K562 (cell line): ENCODE measurements around the gene RHD. TPM values are rescaled to one million over a fixed set of nuclear protein-coding genes. Genes with fewer than 3 reads are reported as not detected.
A peak's percentile ranks its signal among the peaks of the same experiment; 100 is the strongest.

Source experiments
- ATAC-seq: fragments of 200-7000 bp; cut with Tn5 transposase; 3 replicates; pipeline ENCODE4 v1.9.1; 2020; ENCODE audit warnings: moderate library complexity
- BruUV-seq: library from RNA; stranded (reverse); fragments of 400-500 nt; replicated peaks from 2 replicates; lab custom pipeline; 2021; lab: Mats Ljungman, UMichigan
- CTCF ChIA-PET: fragments of 300-600 bp; formaldehyde crosslinking; extraction: SDS; loops from one replicate; lab custom pipeline; 2021; ENCODE audit warnings: low intra/inter-chr PET ratio; lab: Yijun Ruan, JAX
- POLR2A ChIA-PET: fragments of 300-600, 350-650 bp; sonication (Branson Sonifier 250); formaldehyde crosslinking; extraction: SDS; loops from one replicate; lab custom pipeline; 2021; ENCODE audit warnings: antibody characterized with exemption, inconsistent platforms; lab: Yijun Ruan, JAX
- DNase-seq, 4 experiments: peaks; one replicate each; pipeline versions ENCODE4 v3.0.0 to v3.0.0-alpha.2; 2011 to 2018; ENCODE audit warnings: low spot score in 3 of 4, mixed read lengths in 3 of 4; ENCODE audit errors: extremely low read depth in 1 of 4
- FAIRE-seq: peaks from 2 replicates; lab custom pipeline; 2011; peaks lifted over from hg19 to GRCh38; lab: Jason Lieb, UNC
- H2AFZ ChIP-seq: 2 replicates; pipeline ENCODE4 v1.6.0; 2011; ENCODE audit warnings: low read depth, low read length, control low read depth, inconsistent platforms
- H3K27ac ChIP-seq: fragments of 200-600 bp; 3 replicates; pipeline ENCODE4 v1.8.0; 2011; ENCODE audit warnings: low read depth, mild to moderate bottlenecking, control low read depth, inconsistent platforms, low read length, moderate library complexity, mixed read lengths; ENCODE audit errors: extremely low read depth
- H3K27me3 ChIP-seq, 2 experiments: fragments of 300-600 bp in 1 of 2; 2 replicates in 1 of 2; 3 replicates in 1 of 2; pipeline versions ENCODE4 v1.6.0 to v1.8.0; 2011; ENCODE audit warnings: inconsistent platforms in 2 of 2, low read length in 2 of 2, mild to moderate bottlenecking in 1 of 2, mixed read lengths in 1 of 2, moderate library complexity in 1 of 2; ENCODE audit not compliant: control insufficient read depth in 2 of 2, insufficient read depth in 2 of 2
- H3K36me3 ChIP-seq: fragments of 300-600 bp; 3 replicates; pipeline ENCODE4 v1.8.0; 2011; ENCODE audit warnings: mild to moderate bottlenecking, low read length, inconsistent platforms; ENCODE audit not compliant: control insufficient read depth, insufficient read depth
- H3K4me1 ChIP-seq, 2 experiments: fragments of 200-600 bp in 1 of 2; replicated peaks in 1 of 2; 2 replicates in 1 of 2; 3 replicates in 1 of 2; pipeline versions ENCODE4 v1.5.1 to v1.8.0; 2011; ENCODE audit warnings: inconsistent platforms in 2 of 2, low read length in 2 of 2, mild to moderate bottlenecking in 1 of 2, mixed read lengths in 1 of 2, moderate library complexity in 1 of 2; ENCODE audit not compliant: control insufficient read depth in 2 of 2, insufficient read depth in 2 of 2
- H3K4me2 ChIP-seq: 2 replicates; pipeline ENCODE4 v1.6.1; 2011; ENCODE audit warnings: low read length, control low read depth, inconsistent platforms, mixed read lengths; ENCODE audit not compliant: insufficient read depth
- H3K4me3 ChIP-seq: fragments of 200-600 bp; sonication (generic), shearing (Covaris generic); 2 replicates; pipeline ENCODE4 v1.5.1; 2016; ENCODE audit warnings: control low read depth, inconsistent platforms
- H3K79me2 ChIP-seq: fragments of 200-600 bp; 3 replicates; pipeline ENCODE4 v1.8.0; 2011; ENCODE audit warnings: low read length, inconsistent platforms; ENCODE audit not compliant: control insufficient read depth, insufficient read depth
- H3K9ac ChIP-seq, 2 experiments: 2 replicates each; pipeline versions ENCODE4 v1.6.0 to v1.6.1; 2011; ENCODE audit warnings: low read depth in 2 of 2, low read length in 2 of 2, control low read depth in 1 of 2, inconsistent platforms in 1 of 2, mild to moderate bottlenecking in 1 of 2, mixed read lengths in 1 of 2; ENCODE audit not compliant: insufficient read depth in 1 of 2
- H3K9me1 ChIP-seq: one replicate; pipeline ENCODE4 v1.6.0; 2011; ENCODE audit warnings: inconsistent platforms, mild to moderate bottlenecking, low read length, moderate library complexity; ENCODE audit not compliant: control insufficient read depth, insufficient read depth
- H3K9me3 ChIP-seq: replicated peaks from 2 replicates; pipeline ENCODE4 v1.5.1; 2011; ENCODE audit warnings: low read depth, low read length, inconsistent platforms; ENCODE audit not compliant: control insufficient read depth, insufficient read depth
- H4K20me1 ChIP-seq: replicated peaks from 2 replicates; pipeline ENCODE4 v1.6.1; 2011; ENCODE audit warnings: low read length, inconsistent platforms, mixed read lengths; ENCODE audit not compliant: control insufficient read depth, insufficient read depth
- CC2D1A ChIP-seq: fragments of 450-650 bp; IDR thresholded peaks from 2 replicates; pipeline ENCODE4 v1.6.1; 2017; ENCODE audit warnings: mild to moderate bottlenecking
- SRSF3 ChIP-seq: fragments of 200-400 bp; formaldehyde crosslinking; IDR thresholded peaks from 2 replicates; pipeline ENCODE4 v1.6.1; 2016; ENCODE audit warnings: mild to moderate bottlenecking, low read length, moderate library complexity; ENCODE audit not compliant: insufficient read depth
- ZNF282 ChIP-seq: sonication (generic); formaldehyde crosslinking; IDR thresholded peaks from 2 replicates; pipeline ENCODE4 v1.8.1; 2023; ENCODE audit warnings: missing genetic modification reagents
- WGBS: fragments of 100-300 bp; shearing (Covaris generic); methylation state at CpG from one replicate; pipeline ENCODE4 v1.1.6; 2016; ENCODE audit warnings: low coverage, mixed read lengths; ENCODE audit not compliant: insufficient coverage; ENCODE audit errors: missing lambda C conversion rate; 5-methylcytosine and 5-hydroxymethylcytosine counted together
- in situ Hi-C: fragments of 300-500 bp; cut with MboI; formaldehyde crosslinking; loops from 4 replicates; pipeline ENCODE4 v1.15.0; 2018; ENCODE audit warnings: inconsistent platforms, mixed read lengths
- intact Hi-C: fragments of 100-400 bp; cut with micrococcal nuclease; formaldehyde crosslinking; loops from 2 replicates; pipeline ENCODE4 v1.14.2; 2022
- polyA plus RNA-seq, 8 experiments: library from polyadenylated mRNA; depleted of rRNA in 4 of 8; stranded (reverse) in 5 of 8; unstranded in 3 of 8; fragments of >200 nt; fragmentation: Nextera tagmentation in 2 of 8; fragmentation: Illumina TruSeq in 1 of 8; extraction: Ambion mirVana in 2 of 8; extraction: Trizol in 1 of 8; gene quantifications; 2 replicates each; pipeline versions ENCODE4 v1.2.1 to v1.2.3, GENCODE V29; 2011 to 2014; ENCODE audit warnings: inconsistent platforms in 1 of 8, missing spikeins in 1 of 8
- total RNA-seq, 7 experiments: library from RNA; depleted of rRNA in 6 of 7; stranded (reverse); fragments of >200 nt in 6 of 7; fragmentation: Illumina TruSeq in 2 of 7; extraction: Trizol in 2 of 7; gene quantifications; 2 replicates each; pipeline versions ENCODE4 v1.2.1 to v1.2.3, GENCODE V29; 2011 to 2021; ENCODE audit warnings: low replicate concordance in 1 of 7
- TF ChIP-seq, protein P1 (sequence below), 2 experiments: fragments of 450-650 bp in 1 of 2; sonication (generic) in 1 of 2; formaldehyde crosslinking in 1 of 2; IDR thresholded peaks in 1 of 2; conservative IDR thresholded peaks in 1 of 2; 2 replicates each; pipeline versions ENCODE4 v1.6.1 to v1.8.1; 2016 to 2023; ENCODE audit warnings: mild to moderate bottlenecking in 2 of 2, moderate library complexity in 2 of 2, inconsistent platforms in 1 of 2, missing genetic modification reagents in 1 of 2

RHD gene
- total and polyA plus RNA-seq, 9 of the 15 experiments (the other 6 are each of a cell fraction or from before 2014, with no cell fraction given): 8.8 to 32.4 (median 15.0) TPM

DNA sequence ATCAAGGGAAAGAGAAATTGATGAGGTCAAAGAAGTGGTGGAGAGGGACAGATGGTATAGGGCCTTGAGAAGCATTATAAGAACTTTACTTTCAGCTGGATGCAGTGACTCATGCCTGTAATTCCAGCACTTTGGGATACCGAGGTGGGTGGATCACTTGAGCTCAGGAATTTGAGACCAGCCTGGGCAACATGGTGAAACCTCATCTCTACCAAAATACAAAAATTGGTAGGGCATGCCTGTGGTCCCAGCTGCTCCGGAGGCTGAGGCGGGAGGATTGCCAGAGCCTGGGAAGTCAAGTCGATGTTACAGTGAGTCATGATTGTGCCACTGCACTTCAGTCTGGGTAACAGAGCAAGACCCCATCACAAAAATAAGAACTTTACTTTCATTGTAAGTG is 71.6 kb downstream of the RHD start:
- H3K9me1 ChIP-seq: no peaks in the 10 kb centered on the region
- ChIA-PET CTCF (no interaction called here), POLR2A (interaction anchor here (0.7 to 1.3 kb wide), 2 partner anchors 9 to 395 kb away, joined by 3 to 6 read pairs; no protein-coding TSS in a partner anchor)
- H3K9me3 ChIP-seq: no peaks in the 10 kb centered on the region
- TF ChIP-seq ZNF282 (CRISPR knock-in tag) (0 out of 2 replicates have a peak, but pooled peaks have one; percentile 41), CC2D1A (no peak), SRSF3 (no peak)
- TF ChIP-seq, protein P1, sequence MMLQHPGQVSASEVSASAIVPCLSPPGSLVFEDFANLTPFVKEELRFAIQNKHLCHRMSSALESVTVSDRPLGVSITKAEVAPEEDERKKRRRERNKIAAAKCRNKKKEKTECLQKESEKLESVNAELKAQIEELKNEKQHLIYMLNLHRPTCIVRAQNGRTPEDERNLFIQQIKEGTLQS (IDR thresholded peaks at IDR 0.05): 0 out of 2 replicates have a peak, but pooled peaks have one; percentile 10
- TF ChIP-seq, protein P1 (CRISPR knock-in tag; conservative IDR thresholded peaks at IDR 0.05): no peak
- H3K27me3 ChIP-seq: no peaks in the 10 kb centered on the region
- 90% methylated on average over 4 of the region's 4 CpGs for WGBS
- no peak overlapping the region for H3K4me3 ChIP-seq
- no peak for ATAC-seq
- intact Hi-C loops: no loop called here
- DNase-seq: no peak
- peaks cover 3 to 6% of the 10 kb centered on the region in 2 experiments; a peak in 4 of 5 replicates for H3K4me1 ChIP-seq
- H3K4me2 ChIP-seq: no peak overlapping the region
- H3K36me3 ChIP-seq: peaks cover 63% of the 10 kb centered on the region
- no peak overlapping the region for H3K9ac ChIP-seq
- FAIRE-seq: no peak
- BruUV-seq: no TSS peak
- no peaks in the 10 kb centered on the region for H4K20me1 ChIP-seq
- peaks cover 61% of the 10 kb centered on the region for H3K79me2 ChIP-seq
- H2AFZ ChIP-seq: no peak overlapping the region
- no peak overlapping the region for H3K27ac ChIP-seq
- in situ Hi-C loops: no loop called here
